ENCODE data around the gene QPCTL.

Gene QPCTL

DNA sequence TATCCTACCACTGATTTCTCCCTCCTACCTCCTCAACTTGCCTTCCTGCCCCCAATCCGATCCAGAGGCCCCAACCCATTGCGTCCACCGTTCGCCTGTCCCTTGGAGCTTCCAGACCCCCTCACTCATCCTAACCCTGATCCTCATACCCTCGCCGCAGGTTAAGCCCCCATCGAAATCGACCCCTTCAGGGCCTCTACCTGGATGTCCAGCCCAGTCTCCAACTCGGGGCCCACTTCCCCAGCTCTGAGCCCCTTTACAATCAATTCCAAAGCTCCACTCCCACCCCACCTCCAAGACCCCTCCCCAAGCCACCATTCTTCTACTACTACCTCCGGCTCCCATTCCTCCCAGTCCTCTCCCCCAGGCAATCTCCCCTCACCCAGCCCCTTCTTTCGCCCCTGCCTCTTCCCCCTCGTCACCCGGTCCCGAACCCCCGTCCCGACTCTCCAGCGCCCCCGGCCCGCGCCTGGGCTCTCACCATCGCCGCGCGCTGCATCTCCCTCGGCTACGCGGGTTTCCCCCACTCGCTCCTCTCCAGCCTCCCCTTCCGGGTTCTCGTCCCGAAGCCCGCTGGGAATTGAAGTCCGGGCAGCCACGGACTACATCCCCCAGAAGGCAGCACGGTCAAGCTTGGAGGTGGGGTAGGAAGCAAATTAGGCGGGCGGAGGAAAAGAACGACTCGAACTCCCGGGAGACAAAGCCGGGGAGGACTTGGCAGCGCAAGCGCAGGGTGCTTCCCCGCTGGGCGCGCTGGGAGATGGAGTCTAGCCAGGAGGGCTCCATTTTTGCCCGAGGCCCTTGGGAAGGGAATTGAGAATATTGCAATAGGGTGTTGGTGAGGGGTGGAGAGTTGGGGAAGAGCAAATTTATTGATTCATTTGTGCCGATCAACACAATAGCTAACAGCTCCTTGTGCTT is 38.2 kb downstream of the QPCTL start, which contains the start of gene FBXO46:
Gene FBXO46 (minus strand): TSS at position 529 of the 921 bp plus-strand sequence. CDS start 17,401 bp downstream, outside the sequence.
- H3K27me3 ChIP-seq (ENCODE audit: insufficient read depth, low read length) = no peaks in the 10 kb centered on the region
- peak within 1 kb of the TSS; percentile 92 for H3K4me3 ChIP-seq (ENCODE audit: low read depth, low read length, poor library complexity, severe bottlenecking)
- peak within 1 kb of the TSS; percentile 89 for H3K4me2 ChIP-seq (ENCODE audit: low read length)
- 0 out of 2 replicates have a peak, but pooled peaks cover 4% of the 10 kb centered on the region for H3K36me3 ChIP-seq (ENCODE audit: insufficient read depth, low read length)
- H3K9me3 ChIP-seq (ENCODE audit: low read length) = no peaks in the 10 kb centered on the region
- no peaks in the 10 kb centered on the region for H4K20me1 ChIP-seq (ENCODE audit: insufficient read depth, low read length)
- no peak for TF ChIP-seq EZH2 (IDR thresholded peaks at IDR 0.05; ENCODE audit: borderline replicate concordance, low read length)
- TF ChIP-seq, protein P1, sequence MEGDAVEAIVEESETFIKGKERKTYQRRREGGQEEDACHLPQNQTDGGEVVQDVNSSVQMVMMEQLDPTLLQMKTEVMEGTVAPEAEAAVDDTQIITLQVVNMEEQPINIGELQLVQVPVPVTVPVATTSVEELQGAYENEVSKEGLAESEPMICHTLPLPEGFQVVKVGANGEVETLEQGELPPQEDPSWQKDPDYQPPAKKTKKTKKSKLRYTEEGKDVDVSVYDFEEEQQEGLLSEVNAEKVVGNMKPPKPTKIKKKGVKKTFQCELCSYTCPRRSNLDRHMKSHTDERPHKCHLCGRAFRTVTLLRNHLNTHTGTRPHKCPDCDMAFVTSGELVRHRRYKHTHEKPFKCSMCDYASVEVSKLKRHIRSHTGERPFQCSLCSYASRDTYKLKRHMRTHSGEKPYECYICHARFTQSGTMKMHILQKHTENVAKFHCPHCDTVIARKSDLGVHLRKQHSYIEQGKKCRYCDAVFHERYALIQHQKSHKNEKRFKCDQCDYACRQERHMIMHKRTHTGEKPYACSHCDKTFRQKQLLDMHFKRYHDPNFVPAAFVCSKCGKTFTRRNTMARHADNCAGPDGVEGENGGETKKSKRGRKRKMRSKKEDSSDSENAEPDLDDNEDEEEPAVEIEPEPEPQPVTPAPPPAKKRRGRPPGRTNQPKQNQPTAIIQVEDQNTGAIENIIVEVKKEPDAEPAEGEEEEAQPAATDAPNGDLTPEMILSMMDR (IDR thresholded peaks at IDR 0.05; ENCODE audit: low read length) = peak; percentile 34; the same call in 1 of the 2 replicates
- H3K9me2 ChIP-seq (ENCODE audit: low read depth, low read length) = no peaks in the 10 kb centered on the region
- H3F3A ChIP-seq (ENCODE audit: insufficient read depth, low read length) = no peaks in the 10 kb centered on the region
- no peak within 1 kb of the TSS for H2AFZ ChIP-seq (ENCODE audit: low read length)
- peak within 1 kb of the TSS; percentile 24 for H3K27ac ChIP-seq (ENCODE audit: low read depth, low read length, poor library complexity, severe bottlenecking)
- H3K4me1 ChIP-seq (ENCODE audit: insufficient read depth, low read length, severe bottlenecking) = peaks cover 9% of the 10 kb centered on the region
- H3K9ac ChIP-seq (ENCODE audit: low read length) = peak within 1 kb of the TSS; percentile 94
- H3K79me2 ChIP-seq (ENCODE audit: insufficient read depth, low read length) = peaks cover 41% of the 10 kb centered on the region

DNA sequence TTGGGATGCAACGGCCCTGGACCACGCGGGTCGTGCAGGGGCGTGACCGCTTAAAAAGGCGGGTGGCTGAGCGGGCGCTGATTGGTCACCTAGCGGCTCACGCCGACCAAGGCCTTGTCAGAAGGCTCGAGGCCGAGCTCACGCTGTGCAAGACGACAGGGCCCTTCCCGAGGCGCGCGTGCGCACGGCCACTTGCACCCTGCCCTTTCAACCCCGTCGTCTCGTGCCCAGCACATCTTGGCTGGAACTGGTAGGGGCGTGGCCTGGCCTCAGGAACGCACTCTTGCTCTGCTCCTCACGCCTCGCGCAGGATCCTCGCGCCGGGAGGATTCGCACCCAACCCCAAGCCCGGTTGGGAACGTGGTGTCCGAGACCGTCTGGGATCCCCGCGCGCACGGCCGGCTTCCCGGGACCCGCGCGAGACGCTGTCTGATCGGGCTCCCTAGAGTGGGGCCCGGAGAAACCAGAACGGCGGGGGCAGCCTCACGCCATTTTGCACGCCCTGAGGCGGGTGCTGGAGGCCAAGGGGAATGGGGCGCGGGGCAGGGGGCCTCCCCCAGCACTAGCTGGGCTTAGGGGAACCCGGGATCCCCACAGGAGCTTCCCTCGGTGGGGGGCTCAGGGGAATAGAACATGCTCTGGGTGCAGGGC is 40.8 kb downstream of the QPCTL start, which contains the start of gene MEIOSIN:
Gene MEIOSIN (plus strand): TSS at position 280 of the 651 bp plus-strand sequence. CDS start 1,938 bp downstream, outside the sequence.
- Histone ChIP-seq H4K20me1 (ENCODE audit: insufficient read depth, low read length) (no peaks in the 10 kb centered on the region), H3K4me3 (ENCODE audit: low read depth, low read length, poor library complexity, severe bottlenecking) (no peak within 1 kb of the TSS), H3K9me2 (ENCODE audit: low read depth, low read length) (no peaks in the 10 kb centered on the region), H3K79me2 (ENCODE audit: insufficient read depth, low read length) (peaks cover 21% of the 10 kb centered on the region), H3K9me3 (ENCODE audit: low read length) (no peaks in the 10 kb centered on the region), H2AFZ (ENCODE audit: low read length) (no peak within 1 kb of the TSS), H3K27me3 (ENCODE audit: insufficient read depth, low read length) (no peaks in the 10 kb centered on the region), H3K9ac (ENCODE audit: low read length) (no peak within 1 kb of the TSS), H3K27ac (ENCODE audit: low read depth, low read length, poor library complexity, severe bottlenecking) (no peak within 1 kb of the TSS), H3K4me2 (ENCODE audit: low read length) (no peak within 1 kb of the TSS), H3K36me3 (ENCODE audit: insufficient read depth, low read length) (no peaks in the 10 kb centered on the region), H3F3A (ENCODE audit: insufficient read depth, low read length) (no peaks in the 10 kb centered on the region), H3K4me1 (ENCODE audit: insufficient read depth, low read length, severe bottlenecking) (peaks cover 9% of the 10 kb centered on the region)
- TF ChIP-seq, protein P1 (IDR thresholded peaks at IDR 0.05; ENCODE audit: low read length) = no peak
- no peak for TF ChIP-seq EZH2 (IDR thresholded peaks at IDR 0.05; ENCODE audit: borderline replicate concordance, low read length)

DNA sequence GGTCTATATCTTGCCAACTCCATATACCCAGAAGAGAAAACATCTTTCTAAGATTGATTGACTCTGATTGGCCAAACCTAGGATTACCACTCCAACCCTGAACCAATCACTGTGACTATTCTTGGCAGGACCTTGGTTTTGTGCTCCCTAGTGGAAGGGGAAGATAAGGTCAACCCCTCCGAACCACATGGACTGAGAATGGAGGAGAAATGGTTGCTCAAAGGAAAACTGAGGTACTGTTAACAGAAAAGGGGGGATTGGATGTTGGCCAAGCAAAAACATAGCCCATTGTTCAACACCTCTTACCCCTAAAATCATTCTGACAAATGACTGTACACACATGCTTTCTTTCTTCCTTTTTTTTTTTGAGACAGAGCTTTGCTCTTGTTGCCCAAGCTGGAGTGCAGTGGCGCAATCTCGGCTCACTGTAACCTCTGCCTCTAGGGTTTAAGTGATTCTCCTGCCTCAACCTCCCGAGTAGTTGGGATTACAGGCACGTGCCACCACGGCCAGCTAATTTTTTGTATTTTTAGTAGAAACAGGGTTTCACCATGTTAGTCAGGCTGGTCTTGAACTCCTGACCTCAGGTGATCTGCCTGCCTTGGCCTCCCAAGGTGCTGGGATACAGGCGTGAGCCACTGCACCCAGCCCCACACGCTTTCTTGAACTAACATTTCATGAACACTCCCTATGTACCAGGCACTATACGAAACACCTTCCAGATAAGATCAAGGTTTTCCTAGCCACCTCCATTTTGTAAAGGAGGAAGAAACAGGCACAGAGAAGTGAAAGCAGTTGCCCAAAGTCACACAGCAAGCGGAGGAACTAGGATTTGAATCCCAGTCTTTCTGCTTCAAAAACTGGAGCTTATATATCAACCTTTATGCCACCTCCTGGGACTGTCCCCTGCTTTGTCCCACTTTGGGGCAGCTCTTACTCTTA is 47.3 kb downstream of the QPCTL start:
- Histone ChIP-seq H3K4me1 (ENCODE audit: insufficient read depth, low read length, severe bottlenecking) (no peaks in the 10 kb centered on the region), H4K20me1 (ENCODE audit: insufficient read depth, low read length) (no peaks in the 10 kb centered on the region), H3K9me3 (ENCODE audit: low read length) (no peaks in the 10 kb centered on the region), H3K36me3 (ENCODE audit: insufficient read depth, low read length) (no peaks in the 10 kb centered on the region), H3K27ac (ENCODE audit: low read depth, low read length, poor library complexity, severe bottlenecking) (no peak overlapping the region), H3F3A (ENCODE audit: insufficient read depth, low read length) (no peaks in the 10 kb centered on the region), H3K27me3 (ENCODE audit: insufficient read depth, low read length) (peaks cover under 1% of the 10 kb centered on the region; the same call in 1 of the 2 replicates), H3K4me3 (ENCODE audit: low read depth, low read length, poor library complexity, severe bottlenecking) (no peak overlapping the region), H3K9me2 (ENCODE audit: low read depth, low read length) (no peaks in the 10 kb centered on the region), H3K4me2 (ENCODE audit: low read length) (no peak overlapping the region), H2AFZ (ENCODE audit: low read length) (no peak overlapping the region), H3K79me2 (ENCODE audit: insufficient read depth, low read length) (no peaks in the 10 kb centered on the region), H3K9ac (ENCODE audit: low read length) (no peak overlapping the region)
- TF ChIP-seq, protein P1 (IDR thresholded peaks at IDR 0.05; ENCODE audit: low read length) = no peak
- TF ChIP-seq EZH2 (IDR thresholded peaks at IDR 0.05; ENCODE audit: borderline replicate concordance, low read length) = no peak
